Measurements from ENCODE around the gene PKP2. TPM values are rescaled to one million over a fixed set of nuclear protein-coding genes. Genes with fewer than 3 reads are reported as not detected.
"Not testable (repeated sequence)": the region's sequence is repeated elsewhere in the genome, so short reads cannot be mapped to it uniquely, and the experiment has no call there.

PKP2 gene
- total RNA-seq, 4 donors from 2014 or later: 0.77 to 34.4 (median 5.3) TPM

DNA sequence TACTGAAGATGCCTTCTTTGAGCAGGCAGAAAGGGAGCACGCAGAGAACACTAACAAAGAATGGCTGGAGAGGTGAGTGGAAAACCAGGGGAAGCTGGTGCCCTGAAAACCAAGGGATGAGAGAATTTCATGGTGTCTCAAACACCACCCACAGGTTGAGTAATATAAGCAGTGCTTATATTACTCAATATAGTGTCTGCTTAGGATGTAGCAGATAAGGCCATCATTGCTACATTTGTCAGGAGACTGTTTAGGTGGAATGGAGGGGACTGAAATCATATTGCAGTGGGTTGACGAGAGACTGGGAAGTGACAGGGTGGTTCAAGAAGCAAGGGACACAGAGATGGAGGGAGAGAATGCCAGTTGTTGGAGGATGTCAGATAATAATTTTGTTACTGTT lies 20.6 kb downstream of the PKP2 start:
- intact Hi-C loops (cut with DNase I; ENCODE audit: low total_unique reads): no loop called here
- no peaks in the 10 kb centered on the region for H3K36me3 ChIP-seq
- no peaks in the 10 kb centered on the region for H3K9me3 ChIP-seq
- H3K27me3 ChIP-seq: no peaks in the 10 kb centered on the region
- H3K4me1 ChIP-seq: no peaks in the 10 kb centered on the region
- H3K27ac ChIP-seq: no peak overlapping the region
- H3K4me3 ChIP-seq: no peak overlapping the region
- TF ChIP-seq, protein P1, sequence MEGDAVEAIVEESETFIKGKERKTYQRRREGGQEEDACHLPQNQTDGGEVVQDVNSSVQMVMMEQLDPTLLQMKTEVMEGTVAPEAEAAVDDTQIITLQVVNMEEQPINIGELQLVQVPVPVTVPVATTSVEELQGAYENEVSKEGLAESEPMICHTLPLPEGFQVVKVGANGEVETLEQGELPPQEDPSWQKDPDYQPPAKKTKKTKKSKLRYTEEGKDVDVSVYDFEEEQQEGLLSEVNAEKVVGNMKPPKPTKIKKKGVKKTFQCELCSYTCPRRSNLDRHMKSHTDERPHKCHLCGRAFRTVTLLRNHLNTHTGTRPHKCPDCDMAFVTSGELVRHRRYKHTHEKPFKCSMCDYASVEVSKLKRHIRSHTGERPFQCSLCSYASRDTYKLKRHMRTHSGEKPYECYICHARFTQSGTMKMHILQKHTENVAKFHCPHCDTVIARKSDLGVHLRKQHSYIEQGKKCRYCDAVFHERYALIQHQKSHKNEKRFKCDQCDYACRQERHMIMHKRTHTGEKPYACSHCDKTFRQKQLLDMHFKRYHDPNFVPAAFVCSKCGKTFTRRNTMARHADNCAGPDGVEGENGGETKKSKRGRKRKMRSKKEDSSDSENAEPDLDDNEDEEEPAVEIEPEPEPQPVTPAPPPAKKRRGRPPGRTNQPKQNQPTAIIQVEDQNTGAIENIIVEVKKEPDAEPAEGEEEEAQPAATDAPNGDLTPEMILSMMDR (IDR thresholded peaks at IDR 0.05): no peak
- TF ChIP-seq POLR2A (IDR thresholded peaks at IDR 0.05): no peak
- no peak for DNase-seq

GRCh38 chr12:32874975-32875374 lies 21.6 kb downstream of the PKP2 start:
- no peaks in the 10 kb centered on the region for H3K27me3 ChIP-seq
- no peaks in the 10 kb centered on the region for H3K36me3 ChIP-seq
- H3K27ac ChIP-seq: no peak overlapping the region
- intact Hi-C loops (cut with DNase I; ENCODE audit: low total_unique reads): no loop called here
- no peaks in the 10 kb centered on the region for H3K9me3 ChIP-seq
- DNase-seq: no peak
- no peak overlapping the region for H3K4me3 ChIP-seq
- H3K4me1 ChIP-seq: no peaks in the 10 kb centered on the region
- TF ChIP-seq, protein P1 (IDR thresholded peaks at IDR 0.05): no peak

GRCh38 chr12:32874078-32874477 lies 22.5 kb downstream of the PKP2 start:
- no peak overlapping the region for H3K4me3 ChIP-seq
- H3K4me1 ChIP-seq: no peaks in the 10 kb centered on the region
- H3K27ac ChIP-seq: no peak overlapping the region

GRCh38 chr12:32872416-32872815 lies 24.2 kb downstream of the PKP2 start:
- H3K4me1 ChIP-seq; H3K4me3 ChIP-seq; H3K36me3 ChIP-seq; H3K27ac ChIP-seq; DNase-seq; H3K27me3 ChIP-seq; intact Hi-C loops (cut with DNase I; ENCODE audit: low total_unique reads); H3K9me3 ChIP-seq: not testable (repeated sequence)

More at GRCh38 chr12:32874078-32874477, 22.5 kb downstream of the PKP2 start:
- Histone ChIP-seq H3K27me3 (no peaks in the 10 kb centered on the region), H3K36me3 (no peaks in the 10 kb centered on the region), H3K9me3 (no peaks in the 10 kb centered on the region)
- no peak for TF ChIP-seq POLR2A (IDR thresholded peaks at IDR 0.05)
- TF ChIP-seq, protein P1 (IDR thresholded peaks at IDR 0.05): no peak
- intact Hi-C loops (cut with DNase I; ENCODE audit: low total_unique reads): no loop called here
- no peak for DNase-seq

- Histone ChIP-seq H3K4me3 (no peak overlapping the region), H3K27me3 (no peaks in the 10 kb centered on the region), H3K36me3 (no peaks in the 10 kb centered on the region), H3K4me1 (no peaks in the 10 kb centered on the region), H3K9me3 (no peaks in the 10 kb centered on the region), H3K27ac (no peak overlapping the region)
- TF ChIP-seq, protein P1 (IDR thresholded peaks at IDR 0.05): no peak
- TF ChIP-seq POLR2A (IDR thresholded peaks at IDR 0.05): no peak
- intact Hi-C loops (cut with DNase I; ENCODE audit: low total_unique reads): no loop called here
- DNase-seq: no peak
Observed at GRCh38 chr12:32870716-32871115, 25.9 kb downstream of the PKP2 start.

- DNase-seq: no peak
- intact Hi-C loops (cut with DNase I; ENCODE audit: low total_unique reads): no loop called here
- no peak overlapping the region for H3K27ac ChIP-seq
Observed at GRCh38 chr12:32868885-32869284, 27.7 kb downstream of the PKP2 start.

More at GRCh38 chr12:32868885-32869284, 27.7 kb downstream of the PKP2 start:
- Histone ChIP-seq H3K36me3 (no peaks in the 10 kb centered on the region), H3K4me1 (no peaks in the 10 kb centered on the region), H3K4me3 (no peak overlapping the region), H3K27me3 (no peaks in the 10 kb centered on the region), H3K9me3 (no peaks in the 10 kb centered on the region)
- no peak for TF ChIP-seq POLR2A (IDR thresholded peaks at IDR 0.05)
- TF ChIP-seq, protein P1 (IDR thresholded peaks at IDR 0.05): no peak

Measured in uterus (tissue), 4 donors.